ENCODE data around the gene SIPA1L3.

DNA sequence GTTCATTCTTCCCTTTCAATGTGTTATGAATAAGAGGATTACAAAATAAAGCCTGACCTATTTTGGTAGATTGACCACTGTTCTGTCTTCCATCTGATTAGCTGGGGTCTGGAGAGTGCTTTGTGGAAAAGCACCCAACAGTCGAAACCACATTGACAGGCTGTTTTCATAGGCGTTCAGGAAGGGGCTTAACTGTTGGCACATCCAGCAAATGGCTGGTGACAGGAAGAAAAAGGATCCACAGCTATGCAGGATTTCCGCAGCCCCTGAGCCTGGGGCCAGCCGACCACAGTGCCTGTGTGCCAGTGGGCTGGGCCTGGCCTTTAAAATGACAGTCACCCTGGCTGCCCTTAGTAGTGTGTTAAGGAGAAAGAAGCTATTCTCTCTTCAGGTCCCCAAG is 113.3 kb downstream of the SIPA1L3 start:
- no peak for TF ChIP-seq EP300 (IDR thresholded peaks at IDR 0.05; ENCODE audit: borderline replicate concordance)
- TF ChIP-seq RAD21 (IDR thresholded peaks at IDR 0.05; ENCODE audit: low read depth) = no peak
- TF ChIP-seq USF1 (IDR thresholded peaks at IDR 0.05) = no peak
- TF ChIP-seq YY1 (IDR thresholded peaks at IDR 0.05; ENCODE audit: low read depth) = no peak
- TF ChIP-seq REST (IDR thresholded peaks at IDR 0.05; ENCODE audit: low read depth) = no peak
- TF ChIP-seq CEBPB (IDR thresholded peaks at IDR 0.05) = no peak
- TF ChIP-seq FOXM1 (IDR thresholded peaks at IDR 0.05; ENCODE audit: borderline replicate concordance, low read depth) = no peak
- no peak for TF ChIP-seq NFIC (IDR thresholded peaks at IDR 0.05)
- TF ChIP-seq TAF1 (IDR thresholded peaks at IDR 0.05; ENCODE audit: low read depth) = no peak
- TF ChIP-seq MAX (IDR thresholded peaks at IDR 0.05) = no peak
- TF ChIP-seq TEAD4 (IDR thresholded peaks at IDR 0.05) = no peak
- TF ChIP-seq CREB1 (IDR thresholded peaks at IDR 0.05; ENCODE audit: low read depth) = no peak
- no peak for TF ChIP-seq EGR1 (IDR thresholded peaks at IDR 0.05)

All from Ishikawa (cell line).